ACC112 (cell line): Measurements from ENCODE around the gene RPS18.
"Not testable (repeated sequence)": the region's sequence is repeated elsewhere in the genome, so short reads cannot be mapped to it uniquely, and the experiment has no call there.

Experiments
- H2AFZ ChIP-seq: fragments of 200-600 bp; sonication (generic); one replicate; pipeline ENCODE4 v1.6.0; 2017; ENCODE audit warnings: antibody characterized with exemption, low read length; ENCODE audit not compliant: unreplicated experiment
- H3K27ac ChIP-seq: fragments of 200-600 bp; sonication (generic); 2 replicates; pipeline ENCODE4 v1.5.1; 2014; ENCODE audit warnings: low read depth, mild to moderate bottlenecking, antibody characterized with exemption, low read length, moderate library complexity
- H3K27me3 ChIP-seq: fragments of 200-600 bp; sonication (generic); 2 replicates; pipeline ENCODE4 v1.6.1; 2014; ENCODE audit warnings: mild to moderate bottlenecking, antibody characterized with exemption, low read length, moderate library complexity, mixed read lengths; ENCODE audit not compliant: insufficient read depth
- H3K36me3 ChIP-seq: fragments of 200-600 bp; sonication (generic); 2 replicates; pipeline ENCODE4 v1.6.1; 2016; ENCODE audit warnings: mild to moderate bottlenecking, antibody characterized with exemption, low read length, moderate library complexity, mixed read lengths; ENCODE audit not compliant: insufficient read depth
- H3K4me1 ChIP-seq: fragments of 200-600 bp; sonication (generic); one replicate; pipeline ENCODE4 v1.6.1; 2016; ENCODE audit warnings: low read length, mixed read lengths; ENCODE audit not compliant: insufficient read depth, unreplicated experiment, control insufficient read depth
- H3K4me3 ChIP-seq: fragments of 200-600 bp; sonication (generic); 2 replicates; pipeline ENCODE4 v1.5.1; 2014; ENCODE audit warnings: mild to moderate bottlenecking, low read depth, low read length
- H3K79me2 ChIP-seq: fragments of 200-600 bp; sonication (generic); one replicate; pipeline ENCODE4 v1.6.0; 2016; ENCODE audit warnings: low read length; ENCODE audit not compliant: control insufficient read depth, unreplicated experiment, insufficient read depth

Gene RPS18

DNA sequence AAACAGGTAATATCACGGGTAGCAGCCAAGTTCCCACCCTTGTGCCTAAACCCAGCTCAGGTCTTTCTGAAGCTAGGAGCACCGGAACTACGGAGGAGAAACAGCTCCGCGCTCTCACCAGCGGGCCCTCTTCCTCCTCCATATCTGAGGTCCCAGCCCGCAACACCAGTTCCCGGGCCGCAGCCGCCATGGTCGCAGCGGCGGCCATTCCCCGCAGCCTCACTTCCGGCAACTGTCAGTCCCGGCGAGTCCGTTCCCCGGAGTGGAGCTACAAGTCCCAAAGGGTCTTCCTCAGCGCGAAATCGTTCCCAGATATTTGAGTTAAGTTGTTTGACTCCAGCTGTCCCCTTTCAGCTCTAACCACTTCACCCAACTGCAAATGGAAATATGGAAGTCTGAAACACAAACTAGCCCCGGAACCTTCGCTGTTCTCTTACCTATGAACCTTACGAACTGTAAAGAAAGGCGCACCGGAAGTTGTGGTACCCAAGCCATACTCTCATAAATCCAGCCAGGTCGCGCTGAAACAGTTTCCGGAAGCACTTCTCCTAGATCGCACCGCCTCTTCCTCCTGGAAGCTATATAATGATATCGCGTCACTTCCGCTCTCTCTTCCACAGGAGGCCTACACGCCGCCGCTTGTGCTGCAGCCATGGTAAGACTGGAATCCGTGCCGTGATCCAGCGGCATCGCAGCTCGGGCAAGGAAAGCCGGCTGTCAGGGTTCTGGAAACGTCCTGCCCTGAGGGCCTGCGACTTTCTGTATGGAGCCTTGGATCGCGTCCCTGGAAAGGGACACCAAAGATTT, at the start of gene RPS18, which contains the start of gene VPS52:
TSS of gene RPS18 (plus strand) at position 608 of the 807 bp plus-strand sequence. CDS start at position 653, 45 bp downstream.
TSS of gene VPS52 (minus strand) at position 409 of the 807 bp plus-strand sequence. CDS start at position 208, 201 bp downstream.
- Histone ChIP-seq H3K27me3 (no peaks in the 10 kb centered on the region), H2AFZ (peak within 1 kb of the TSS; percentile 82), H3K79me2 (peaks cover 54% of the 10 kb centered on the region), H3K27ac (peak within 1 kb of the TSS; percentile 83), H3K4me3 (peak within 1 kb of the TSS; percentile 89), H3K36me3 (peaks cover 33% of the 10 kb centered on the region), H3K4me1 (peaks cover 28% of the 10 kb centered on the region)

DNA sequence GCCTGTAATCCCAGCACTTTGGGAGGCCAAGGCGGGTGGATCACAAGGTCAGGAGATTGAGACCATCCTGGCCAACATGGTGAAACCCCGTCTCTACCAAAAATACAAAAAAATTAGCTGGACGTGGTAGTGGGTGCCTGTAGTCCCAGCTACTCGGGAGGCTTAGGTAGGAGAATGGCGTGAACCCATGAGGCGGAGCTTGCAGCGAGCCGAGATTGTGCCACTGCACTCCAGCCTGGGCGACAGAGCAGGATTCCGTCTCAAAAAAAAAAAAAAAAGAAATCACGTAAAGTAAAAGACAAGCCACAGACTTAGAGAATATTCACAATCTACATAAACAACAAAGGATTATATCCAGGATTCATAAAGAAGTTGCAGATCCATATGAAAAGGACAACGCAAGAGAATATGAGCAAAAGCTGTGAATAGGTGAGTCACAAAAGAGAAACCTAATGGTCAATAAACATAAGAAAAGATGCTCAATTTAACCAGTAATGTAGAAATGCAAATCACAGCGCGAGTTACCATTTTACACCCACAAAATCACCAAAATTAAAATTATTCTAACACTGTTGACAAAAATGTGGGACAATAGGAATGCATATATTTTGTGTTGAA, 45.3 kb upstream of the RPS18 start:
- H3K4me1 ChIP-seq, H3K4me3 ChIP-seq, H3K79me2 ChIP-seq, H3K27ac ChIP-seq, H2AFZ ChIP-seq, H3K36me3 ChIP-seq: not testable (repeated sequence)
- peaks cover 48% of the 10 kb centered on the region for H3K27me3 ChIP-seq

DNA sequence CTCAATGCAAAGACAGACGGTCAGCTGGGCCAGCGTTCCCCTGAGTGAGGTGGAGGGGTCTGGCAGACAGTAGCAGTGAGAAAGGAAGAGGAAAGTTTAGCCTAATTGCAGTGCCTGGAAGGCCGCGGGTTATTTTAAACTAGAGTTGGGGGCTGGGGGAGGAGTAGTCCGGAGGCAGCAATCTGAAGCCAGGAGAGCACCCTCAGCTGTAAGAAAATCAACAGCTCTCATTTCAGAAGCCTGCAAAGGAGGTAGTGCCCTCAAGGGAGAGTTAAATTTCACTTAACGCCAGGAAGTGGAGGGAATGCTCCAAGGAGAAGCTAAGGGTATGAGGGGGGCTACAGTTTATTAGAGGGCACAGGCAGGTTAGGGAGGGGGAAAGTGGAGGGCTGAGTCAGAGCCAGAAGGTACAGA, 36.6 kb upstream of the RPS18 start:
- Histone ChIP-seq H3K27me3 (peaks cover 50% of the 10 kb centered on the region), H2AFZ (no peak overlapping the region), H3K4me1 (no peaks in the 10 kb centered on the region), H3K79me2 (no peaks in the 10 kb centered on the region), H3K36me3 (no peaks in the 10 kb centered on the region), H3K27ac (no peak overlapping the region), H3K4me3 (no peak overlapping the region)

DNA sequence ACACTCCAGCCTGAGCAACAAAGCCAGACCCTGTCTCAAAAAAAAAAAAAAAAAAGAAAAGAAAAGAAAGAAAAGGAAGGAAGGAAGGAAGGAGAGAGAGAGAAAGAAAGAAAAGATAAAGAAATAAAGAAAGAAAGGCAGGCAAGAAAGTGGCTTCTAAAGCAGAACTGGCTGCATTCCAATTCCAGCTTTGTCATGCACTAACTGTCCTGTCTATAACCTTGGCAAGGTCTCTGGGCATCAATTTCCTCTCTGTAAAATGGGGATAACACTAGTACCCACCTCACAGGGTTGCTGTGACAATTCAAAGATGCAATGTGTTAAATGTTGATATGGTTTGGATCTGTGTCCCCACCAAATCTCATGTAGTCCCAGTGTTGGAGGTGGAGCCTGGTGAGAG, 35.5 kb upstream of the RPS18 start:
- peaks cover 45% of the 10 kb centered on the region for H3K27me3 ChIP-seq
- no peak overlapping the region for H2AFZ ChIP-seq
- H3K27ac ChIP-seq, result no peak overlapping the region
- no peaks in the 10 kb centered on the region for H3K79me2 ChIP-seq
- no peaks in the 10 kb centered on the region for H3K4me1 ChIP-seq
- no peaks in the 10 kb centered on the region for H3K36me3 ChIP-seq
- H3K4me3 ChIP-seq, result no peak overlapping the region

DNA sequence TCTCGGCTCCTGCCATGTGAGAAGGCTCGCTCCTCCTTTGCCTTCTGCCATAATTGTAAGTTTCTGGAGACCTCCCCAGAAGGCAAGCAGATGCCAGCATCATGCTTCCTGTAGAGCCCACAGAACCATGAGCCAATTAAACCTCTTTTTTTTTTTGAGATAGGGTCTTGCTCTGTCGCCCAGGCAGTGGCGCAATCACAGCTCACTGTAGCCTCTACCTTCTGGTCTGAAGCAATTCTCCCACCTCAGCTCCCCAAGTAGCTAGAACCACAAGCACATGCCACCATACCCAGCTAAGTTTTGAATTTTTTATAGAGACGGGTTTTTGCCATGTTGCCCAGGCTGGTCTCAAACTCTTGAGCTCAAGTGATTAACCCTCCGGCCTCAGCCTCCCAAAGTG, 35.0 kb upstream of the RPS18 start:
- Histone ChIP-seq H3K4me1 (no peaks in the 10 kb centered on the region), H3K36me3 (no peaks in the 10 kb centered on the region), H2AFZ (no peak overlapping the region), H3K27me3 (peaks cover 43% of the 10 kb centered on the region), H3K79me2 (no peaks in the 10 kb centered on the region), H3K4me3 (no peak overlapping the region), H3K27ac (no peak overlapping the region)

DNA sequence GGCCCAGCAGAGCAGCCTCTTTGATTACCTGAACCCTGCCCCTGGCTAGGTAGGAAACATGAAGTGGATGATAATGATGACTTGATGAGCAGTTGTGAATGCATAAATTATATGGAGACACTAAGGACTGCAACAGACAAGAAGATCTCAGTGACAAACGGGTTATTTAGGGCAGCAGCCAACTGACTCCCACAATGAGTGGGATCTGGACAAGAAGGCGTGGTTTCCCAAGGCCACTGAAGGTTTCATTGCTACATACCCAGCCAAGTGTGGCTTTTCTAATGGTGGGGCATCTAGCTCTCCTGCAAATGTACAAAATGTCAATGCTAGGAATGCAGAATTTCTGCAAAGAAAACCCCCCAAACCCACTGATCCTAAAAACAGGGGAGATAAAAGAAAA, 34.1 kb upstream of the RPS18 start:
- H3K4me3 ChIP-seq, result no peak overlapping the region
- no peak overlapping the region for H3K27ac ChIP-seq
- H3K4me1 ChIP-seq, result no peaks in the 10 kb centered on the region
- no peak overlapping the region for H2AFZ ChIP-seq
- no peaks in the 10 kb centered on the region for H3K36me3 ChIP-seq
- no peaks in the 10 kb centered on the region for H3K79me2 ChIP-seq
- peaks cover 43% of the 10 kb centered on the region for H3K27me3 ChIP-seq

DNA sequence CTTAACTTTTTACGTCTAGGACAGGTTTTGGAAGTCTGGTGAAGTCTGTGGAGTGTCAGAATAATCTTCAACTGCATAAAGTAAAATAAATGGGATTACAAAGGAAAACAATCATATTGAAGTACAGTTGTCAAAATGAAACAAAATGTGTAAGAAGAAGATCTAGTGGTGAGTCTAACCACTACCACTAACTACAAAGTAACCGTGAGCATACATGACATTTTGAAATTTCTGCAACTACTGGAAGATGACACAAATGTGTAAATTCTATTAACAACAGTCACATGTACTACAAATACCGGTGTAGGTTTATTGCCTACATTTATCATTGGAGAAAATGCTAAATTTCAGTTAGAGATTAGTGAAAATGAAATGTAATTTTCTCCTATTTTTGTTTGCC, 29.9 kb upstream of the RPS18 start:
- Histone ChIP-seq H3K4me1 (no peaks in the 10 kb centered on the region), H3K27ac (no peak overlapping the region), H2AFZ (no peak overlapping the region), H3K79me2 (no peaks in the 10 kb centered on the region), H3K4me3 (no peak overlapping the region), H3K27me3 (peaks cover 22% of the 10 kb centered on the region), H3K36me3 (no peaks in the 10 kb centered on the region)

DNA sequence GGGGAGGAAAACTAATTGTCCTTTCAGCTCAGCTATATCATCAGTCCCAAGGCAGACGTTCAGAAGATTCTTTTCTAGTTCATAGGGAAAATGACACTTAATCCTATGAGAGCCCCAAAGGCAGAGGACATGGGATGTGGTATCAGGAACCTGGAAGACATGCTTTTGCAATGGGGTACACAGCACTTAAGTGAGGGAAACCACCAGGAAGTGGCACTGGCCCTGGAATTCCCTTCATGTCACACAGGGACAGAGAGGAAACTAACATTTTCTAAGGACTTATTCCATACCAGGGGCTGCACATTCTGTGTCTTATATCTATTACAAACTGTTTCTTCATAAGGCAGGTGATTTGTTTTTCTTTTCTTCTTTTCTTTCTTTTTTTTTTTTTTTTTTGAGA, 28.4 kb upstream of the RPS18 start:
- H2AFZ ChIP-seq, result no peak overlapping the region
- H3K27me3 ChIP-seq, result peaks cover 13% of the 10 kb centered on the region
- H3K27ac ChIP-seq, result no peak overlapping the region
- no peaks in the 10 kb centered on the region for H3K36me3 ChIP-seq
- no peak overlapping the region for H3K4me3 ChIP-seq
- H3K4me1 ChIP-seq, result peaks cover under 1% of the 10 kb centered on the region
- no peaks in the 10 kb centered on the region for H3K79me2 ChIP-seq

DNA sequence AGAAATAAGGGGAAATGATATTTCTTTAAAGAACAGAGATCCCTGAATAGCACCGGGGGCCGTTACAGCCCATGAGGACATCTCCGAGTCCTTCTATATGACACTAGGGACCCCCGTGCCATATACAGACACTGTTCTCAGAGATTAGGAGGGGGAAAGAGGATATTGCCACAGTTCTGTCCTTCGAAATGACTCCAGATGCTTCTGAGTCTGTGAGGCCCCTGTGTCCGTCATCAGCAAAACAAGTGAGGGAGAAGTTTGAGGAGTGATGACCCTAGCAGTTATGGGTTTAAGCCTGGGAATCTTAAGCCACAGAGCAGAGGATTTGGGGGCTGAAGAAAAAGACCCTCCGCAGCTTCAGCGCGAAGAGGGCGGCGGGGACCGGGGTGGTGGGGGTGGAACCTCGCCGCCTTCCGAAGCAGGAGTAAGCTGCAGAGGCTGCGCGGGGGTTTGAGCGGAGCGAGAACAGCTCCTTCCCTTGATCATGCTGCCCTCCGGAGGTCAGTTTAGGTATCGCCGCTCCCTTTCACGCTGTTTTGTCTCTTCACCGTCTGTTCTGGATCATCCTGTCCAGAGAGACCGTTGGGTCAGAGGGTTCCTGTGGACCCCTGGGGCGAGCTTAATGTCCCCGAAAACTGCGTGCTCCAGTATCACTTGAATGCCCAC, 23.8 kb upstream of the RPS18 start:
- Histone ChIP-seq H3K27me3 (no peaks in the 10 kb centered on the region), H2AFZ (peak overlapping the region; percentile 36), H3K4me1 (peaks cover 35% of the 10 kb centered on the region), H3K4me3 (peak overlapping the region; percentile 71), H3K36me3 (peaks cover 5% of the 10 kb centered on the region; the same call in 1 of the 2 replicates), H3K27ac (peak overlapping the region; percentile 90), H3K79me2 (peaks cover 10% of the 10 kb centered on the region)

DNA sequence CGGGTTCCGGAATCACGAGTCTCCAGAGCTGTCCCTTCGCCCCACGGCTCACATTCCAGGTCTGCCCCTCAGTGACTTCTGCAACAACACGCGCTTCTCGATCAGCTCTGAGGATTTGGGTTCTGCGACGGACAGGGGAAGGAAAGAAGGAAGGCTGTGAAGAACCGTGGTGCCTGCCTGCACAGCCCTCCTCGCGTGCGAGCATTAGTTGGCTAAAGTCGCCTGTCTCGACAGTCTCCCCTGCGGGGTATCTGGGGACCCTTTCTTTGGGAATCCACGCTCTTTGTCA, 23.3 kb upstream of the RPS18 start:
- H2AFZ ChIP-seq, result peak overlapping the region; percentile 31
- peaks cover 5% of the 10 kb centered on the region; the same call in 1 of the 2 replicates for H3K36me3 ChIP-seq
- peaks cover 36% of the 10 kb centered on the region for H3K4me1 ChIP-seq
- H3K4me3 ChIP-seq, result peak overlapping the region; percentile 71
- peak overlapping the region; percentile 90 for H3K27ac ChIP-seq
- H3K27me3 ChIP-seq, result no peaks in the 10 kb centered on the region
- peaks cover 10% of the 10 kb centered on the region for H3K79me2 ChIP-seq
